Measurements from ENCODE around the gene B4GALNT3. TPM values are rescaled to one million over a fixed set of nuclear protein-coding genes. Genes with fewer than 3 reads are reported as not detected.

Gene B4GALNT3
- total RNA-seq, 2 experiments from 2014 or later, result 3.4 to 5.4 TPM

DNA sequence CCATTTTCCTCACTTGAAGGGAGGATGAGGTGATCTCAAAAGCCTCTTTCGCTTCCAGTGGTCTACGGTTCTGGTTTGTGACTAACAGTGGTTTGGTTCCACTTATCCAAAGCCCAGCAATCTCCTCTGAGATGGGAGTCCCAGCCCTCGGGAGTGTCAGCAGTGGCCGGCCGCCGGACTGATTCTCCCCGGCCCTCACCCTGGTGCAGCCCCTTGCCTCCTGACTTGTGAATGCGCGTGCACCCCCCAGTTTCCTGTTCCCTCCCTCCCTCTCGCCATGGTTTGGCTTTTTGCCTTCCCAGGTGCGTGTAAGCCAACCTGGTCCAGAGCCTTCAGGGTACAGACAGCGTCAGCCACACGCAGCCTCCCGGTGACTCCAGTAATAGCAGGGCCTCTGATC, 74.5 kb downstream of the B4GALNT3 start:
- Histone ChIP-seq H3K4me1 (ENCODE audit: insufficient read depth, low read length, poor library complexity, severe bottlenecking) (no peaks in the 10 kb centered on the region), H3K4me3 (ENCODE audit: low read depth, low read length, poor library complexity, severe bottlenecking) (no peak overlapping the region), H3K4me2 (ENCODE audit: low read length) (no peak overlapping the region), H4K20me1 (ENCODE audit: insufficient read depth, low read length) (no peaks in the 10 kb centered on the region), H3K36me3 (ENCODE audit: insufficient read depth, low read length) (no peaks in the 10 kb centered on the region), H3K9me2 (ENCODE audit: insufficient read depth, low read length) (no peaks in the 10 kb centered on the region), H3K9me3 (ENCODE audit: low read length) (no peaks in the 10 kb centered on the region), H2AFZ (ENCODE audit: low read length) (no peak overlapping the region), H3K27ac (ENCODE audit: low read depth, low read length, poor library complexity, severe bottlenecking) (no peak overlapping the region), H3K79me2 (ENCODE audit: insufficient read depth, low read depth, low read length) (no peaks in the 10 kb centered on the region)
- TF ChIP-seq EZH2phosphoT487 (IDR thresholded peaks at IDR 0.05; ENCODE audit: borderline replicate concordance, low read depth, low read length), result no peak
- TF ChIP-seq, protein P1, sequence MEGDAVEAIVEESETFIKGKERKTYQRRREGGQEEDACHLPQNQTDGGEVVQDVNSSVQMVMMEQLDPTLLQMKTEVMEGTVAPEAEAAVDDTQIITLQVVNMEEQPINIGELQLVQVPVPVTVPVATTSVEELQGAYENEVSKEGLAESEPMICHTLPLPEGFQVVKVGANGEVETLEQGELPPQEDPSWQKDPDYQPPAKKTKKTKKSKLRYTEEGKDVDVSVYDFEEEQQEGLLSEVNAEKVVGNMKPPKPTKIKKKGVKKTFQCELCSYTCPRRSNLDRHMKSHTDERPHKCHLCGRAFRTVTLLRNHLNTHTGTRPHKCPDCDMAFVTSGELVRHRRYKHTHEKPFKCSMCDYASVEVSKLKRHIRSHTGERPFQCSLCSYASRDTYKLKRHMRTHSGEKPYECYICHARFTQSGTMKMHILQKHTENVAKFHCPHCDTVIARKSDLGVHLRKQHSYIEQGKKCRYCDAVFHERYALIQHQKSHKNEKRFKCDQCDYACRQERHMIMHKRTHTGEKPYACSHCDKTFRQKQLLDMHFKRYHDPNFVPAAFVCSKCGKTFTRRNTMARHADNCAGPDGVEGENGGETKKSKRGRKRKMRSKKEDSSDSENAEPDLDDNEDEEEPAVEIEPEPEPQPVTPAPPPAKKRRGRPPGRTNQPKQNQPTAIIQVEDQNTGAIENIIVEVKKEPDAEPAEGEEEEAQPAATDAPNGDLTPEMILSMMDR (conservative IDR thresholded peaks at IDR 0.05; ENCODE audit: low read length), result no peak
- no peak for DNase-seq (ENCODE audit: low spot score)
- CTCF ChIA-PET (ENCODE audit: unreplicated experiment), result no interaction called here
- intact Hi-C loops (cut with micrococcal nuclease; ENCODE audit: unreplicated experiment), result no loop called here
- POLR2A ChIA-PET, result interaction anchor here (0.6 kb wide), 1 partner anchor 9 kb away, joined by 3 read pairs; no protein-coding TSS in a partner anchor
- BruUV-seq (replicated peaks), result no TSS peak

DNA sequence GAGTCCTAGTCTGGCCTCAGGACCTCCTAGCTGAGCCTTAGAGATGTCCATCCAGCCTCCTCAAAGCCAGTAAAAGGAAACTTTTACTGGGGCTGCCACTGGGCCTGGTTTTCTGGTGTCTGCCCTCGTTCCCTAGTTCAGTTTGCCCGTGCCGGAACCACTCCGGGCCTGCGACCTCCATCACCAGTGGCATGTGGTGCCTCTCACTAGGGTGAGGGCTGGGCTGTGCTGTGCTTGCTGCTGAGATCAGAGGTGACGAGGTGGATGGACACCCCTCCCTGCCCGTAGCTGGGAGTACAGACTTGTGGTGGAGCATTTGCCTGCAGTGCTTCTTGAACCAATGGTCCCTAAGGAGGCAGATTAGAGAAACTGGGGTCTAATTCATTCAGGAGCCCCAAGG, 75.7 kb downstream of the B4GALNT3 start:
- POLR2A ChIA-PET, result interaction anchor here (1.2 kb wide), 1 partner anchor 27 kb away, joined by 3 read pairs; no protein-coding TSS in a partner anchor

DNA sequence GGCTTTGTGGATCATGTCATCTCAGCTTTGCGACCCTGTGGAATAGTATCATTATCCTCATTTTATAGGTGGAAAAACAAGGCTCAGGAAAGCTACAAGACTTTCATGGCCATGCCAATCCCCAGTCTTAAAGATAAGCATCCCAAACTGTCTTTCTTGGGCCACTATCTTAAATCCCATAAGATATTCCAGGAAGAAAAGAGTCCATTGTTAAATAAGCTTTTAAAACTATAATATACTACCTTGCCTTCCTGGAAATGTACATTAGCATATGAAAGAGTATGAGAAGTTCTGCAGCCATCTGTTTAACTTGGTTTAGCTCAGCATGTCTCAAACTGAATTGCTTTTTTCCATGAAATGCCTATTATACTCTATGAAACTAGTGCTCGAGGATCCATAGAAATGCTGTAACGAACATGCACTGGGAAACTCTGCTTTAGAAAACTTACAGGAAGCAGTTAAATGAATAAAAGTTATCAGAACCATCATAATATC, 77.1 kb downstream of the B4GALNT3 start:
- no peak overlapping the region for H3K4me2 ChIP-seq (ENCODE audit: low read length)
- no peaks in the 10 kb centered on the region for H3K79me2 ChIP-seq (ENCODE audit: insufficient read depth, low read depth, low read length)
- H3K27ac ChIP-seq (ENCODE audit: low read depth, low read length, poor library complexity, severe bottlenecking), result no peak overlapping the region
- no peaks in the 10 kb centered on the region for H3K36me3 ChIP-seq (ENCODE audit: insufficient read depth, low read length)
- no peak for TF ChIP-seq EZH2phosphoT487 (IDR thresholded peaks at IDR 0.05; ENCODE audit: borderline replicate concordance, low read depth, low read length)
- TF ChIP-seq, protein P1 (conservative IDR thresholded peaks at IDR 0.05; ENCODE audit: low read length), result no peak
- H3K4me3 ChIP-seq (ENCODE audit: low read depth, low read length, poor library complexity, severe bottlenecking), result no peak overlapping the region
- no peaks in the 10 kb centered on the region for H3K4me1 ChIP-seq (ENCODE audit: insufficient read depth, low read length, poor library complexity, severe bottlenecking)
- H4K20me1 ChIP-seq (ENCODE audit: insufficient read depth, low read length), result no peaks in the 10 kb centered on the region
- no TSS peak for BruUV-seq (replicated peaks)
- DNase-seq (ENCODE audit: low spot score), result no peak
- intact Hi-C loops (cut with micrococcal nuclease; ENCODE audit: unreplicated experiment), result no loop called here
- ChIA-PET POLR2A (interaction anchor here (0.6 to 1.2 kb wide), 2 partner anchors 28 to 409 kb away, joined by 3 read pairs; no protein-coding TSS in a partner anchor), CTCF (ENCODE audit: unreplicated experiment) (interaction anchor here (1.1 kb wide), 1 partner anchor 10 kb away, joined by 3 read pairs; no protein-coding TSS in a partner anchor)
- no peaks in the 10 kb centered on the region for H3K9me2 ChIP-seq (ENCODE audit: insufficient read depth, low read length)
- no peak overlapping the region for H2AFZ ChIP-seq (ENCODE audit: low read length)
- H3K9me3 ChIP-seq (ENCODE audit: low read length), result no peaks in the 10 kb centered on the region

More for the DNA sequence above, 75.7 kb downstream of the B4GALNT3 start:
- no peaks in the 10 kb centered on the region for H3K9me3 ChIP-seq (ENCODE audit: low read length)
- H4K20me1 ChIP-seq (ENCODE audit: insufficient read depth, low read length), result no peaks in the 10 kb centered on the region
- no peak for TF ChIP-seq EZH2phosphoT487 (IDR thresholded peaks at IDR 0.05; ENCODE audit: borderline replicate concordance, low read depth, low read length)
- TF ChIP-seq, protein P1 (conservative IDR thresholded peaks at IDR 0.05; ENCODE audit: low read length), result no peak
- no peaks in the 10 kb centered on the region for H3K36me3 ChIP-seq (ENCODE audit: insufficient read depth, low read length)
- no peak for DNase-seq (ENCODE audit: low spot score)
- H3K4me2 ChIP-seq (ENCODE audit: low read length), result no peak overlapping the region
- H3K27ac ChIP-seq (ENCODE audit: low read depth, low read length, poor library complexity, severe bottlenecking), result no peak overlapping the region
- no peaks in the 10 kb centered on the region for H3K4me1 ChIP-seq (ENCODE audit: insufficient read depth, low read length, poor library complexity, severe bottlenecking)
- BruUV-seq (replicated peaks), result no TSS peak
- H2AFZ ChIP-seq (ENCODE audit: low read length), result no peak overlapping the region
- H3K79me2 ChIP-seq (ENCODE audit: insufficient read depth, low read depth, low read length), result no peaks in the 10 kb centered on the region
- no peaks in the 10 kb centered on the region for H3K9me2 ChIP-seq (ENCODE audit: insufficient read depth, low read length)
- no peak overlapping the region for H3K4me3 ChIP-seq (ENCODE audit: low read depth, low read length, poor library complexity, severe bottlenecking)
- intact Hi-C loops (cut with micrococcal nuclease; ENCODE audit: unreplicated experiment), result no loop called here
- CTCF ChIA-PET (ENCODE audit: unreplicated experiment), result no interaction called here

Data from OCI-LY7 (cell line).